ENCODE data around the gene PTAFR. TPM values are rescaled to one million over a fixed set of nuclear protein-coding genes. Genes with fewer than 3 reads are reported as not detected.

The PTAFR gene
- total and polyA plus RNA-seq, 2 of the 8 experiments (the other 6 are each of a cell fraction or from before 2014, with no cell fraction given), result 1.2 to 4.9 TPM

GRCh38 chr1:28156821-28157220, 19.7 kb downstream of the PTAFR start:
- POLR2A ChIA-PET (ENCODE audit: partially characterized antibody), result no interaction called here
- WGBS, 2 experiments (ENCODE audit: extremely low coverage in 1 of 2, insufficient coverage in 1 of 2, insufficient read length in 1 of 2, insufficient replicate concordance in 2 of 2, low coverage in 1 of 2, low lambda C conversion rate in 2 of 2, missing lambda C conversion rate in 1 of 2), result 78% methylated on average over 4 of the region's 4 CpGs; no CpG with 5 or more reads in 1 of the 2 experiments
- no peak for TF ChIP-seq TCF12 (IDR thresholded peaks at IDR 0.05; ENCODE audit: low read depth, low read length)
- no peak for TF ChIP-seq CREB1 (IDR thresholded peaks at IDR 0.05)
- TF ChIP-seq PHF8 (conservative IDR thresholded peaks at IDR 0.05; ENCODE audit: low read depth, low read length), result no peak
- TF ChIP-seq GABPA (IDR thresholded peaks at IDR 0.05; ENCODE audit: borderline replicate concordance, insufficient read depth, low read length), result no peak
- no peak for TF ChIP-seq SIN3A (conservative IDR thresholded peaks at IDR 0.05 in 1 of 2, IDR thresholded peaks at IDR 0.05 in 1 of 2; ENCODE audit: low read depth in 1 of 2, low read length in 2 of 2)
- no peak for TF ChIP-seq CTCF (IDR thresholded peaks at IDR 0.05; ENCODE audit: control extremely low read depth in 1 of 3, insufficient read depth in 1 of 3, low read depth in 1 of 3, low read length in 3 of 3)
- TF ChIP-seq CTBP2 (IDR thresholded peaks at IDR 0.05; ENCODE audit: borderline replicate concordance, insufficient read depth, insufficient read length, low read length), result no peak
- no peak for TF ChIP-seq ASH2L (IDR thresholded peaks at IDR 0.05; ENCODE audit: low read length)
- TF ChIP-seq BCL11A (IDR thresholded peaks at IDR 0.05; ENCODE audit: low read depth in 2 of 2, low read length in 2 of 2), result no peak
- TF ChIP-seq EP300 (IDR thresholded peaks at IDR 0.05; ENCODE audit: borderline replicate concordance in 1 of 2, low read depth in 2 of 2, low read length in 2 of 2), result no peak
- no peak for TF ChIP-seq SIRT6 (IDR thresholded peaks at IDR 0.05; ENCODE audit: low read length)
- no peak for TF ChIP-seq RAD21 (IDR thresholded peaks at IDR 0.05 in 1 of 2, conservative IDR thresholded peaks at IDR 0.05 in 1 of 2; ENCODE audit: low read depth in 2 of 2, low read length in 2 of 2)

More at GRCh38 chr1:28156821-28157220, 19.7 kb downstream of the PTAFR start:
- no peak overlapping the region for H3K9ac ChIP-seq (replicated peaks in 1 of 4; ENCODE audit: extremely low read depth in 1 of 4, low read depth in 3 of 4, low read length in 3 of 4)
- no peak overlapping the region for H2BK12ac ChIP-seq (ENCODE audit: low read depth, low read length)
- H3K23me2 ChIP-seq (ENCODE audit: low read depth, low read length), result no peaks in the 10 kb centered on the region
- no peak overlapping the region for H3K4me3 ChIP-seq (ENCODE audit: extremely low read depth in 1 of 4, insufficient read depth in 2 of 4, low read depth in 3 of 4, low read length in 4 of 4)
- H2AK5ac ChIP-seq (ENCODE audit: low read depth, low read length), result no peak overlapping the region
- no peak overlapping the region for H3K23ac ChIP-seq (ENCODE audit: insufficient read length)
- no peak overlapping the region for H4K5ac ChIP-seq (ENCODE audit: insufficient read length, low read depth, low read length)
- H3K14ac ChIP-seq (ENCODE audit: insufficient read length), result no peak overlapping the region
- no peak overlapping the region for H2BK5ac ChIP-seq (ENCODE audit: low read depth, low read length)
- H2BK20ac ChIP-seq (ENCODE audit: low read length), result no peak overlapping the region
- H3K56ac ChIP-seq (replicated peaks; ENCODE audit: insufficient read length, low read depth, low read length), result no peak overlapping the region
- H3K4me2 ChIP-seq (ENCODE audit: insufficient read depth in 1 of 2, low read depth in 2 of 2, low read length in 2 of 2), result no peak overlapping the region
- CTCF ChIA-PET (ENCODE audit: partially characterized antibody), result no interaction called here
- no peaks in the 10 kb centered on the region for H3K9me3 ChIP-seq (ENCODE audit: insufficient read depth in 2 of 2, low read depth in 1 of 2, low read length in 1 of 2)
- H3K4me1 ChIP-seq (replicated peaks in 1 of 4; ENCODE audit: control insufficient read depth in 3 of 4, insufficient read depth in 4 of 4, low read length in 3 of 4), result no peaks in the 10 kb centered on the region
- DNase-seq (ENCODE audit: low read depth in 1 of 2, low spot score in 2 of 2) (no peak), FAIRE-seq (no peak)
- no peaks in the 10 kb centered on the region for H4K20me1 ChIP-seq (replicated peaks in 1 of 2; ENCODE audit: control insufficient read depth in 1 of 2, insufficient read depth in 2 of 2, low read length in 2 of 2)
- no peak overlapping the region for H2BK15ac ChIP-seq (ENCODE audit: low read length)
- no peak overlapping the region for H2BK120ac ChIP-seq (replicated peaks; ENCODE audit: low read depth, low read length)
- H4K8ac ChIP-seq (ENCODE audit: extremely low read depth, insufficient read depth, low read length), result no peak overlapping the region
- no peaks in the 10 kb centered on the region for H3K27me3 ChIP-seq (replicated peaks in 1 of 4; ENCODE audit: control insufficient read depth in 3 of 4, extremely low read depth in 1 of 4, insufficient read depth in 3 of 4, low read length in 3 of 4)
- no peak overlapping the region for H4K91ac ChIP-seq (replicated peaks; ENCODE audit: insufficient read length, low read length)
- H3K36me3 ChIP-seq (ENCODE audit: control insufficient read depth in 2 of 4, insufficient read depth in 4 of 4, low read length in 3 of 4), result no peaks in the 10 kb centered on the region
- H3K79me2 ChIP-seq (ENCODE audit: control insufficient read depth in 1 of 2, insufficient read depth in 2 of 2, low read length in 2 of 2), result no peaks in the 10 kb centered on the region
- H3K4ac ChIP-seq (replicated peaks; ENCODE audit: insufficient read length, low read depth, low read length), result no peak overlapping the region
- H3K27ac ChIP-seq (ENCODE audit: low read depth, low read length), result no peak overlapping the region
- H3K18ac ChIP-seq (ENCODE audit: extremely low read depth, low read length), result no peak overlapping the region
- H3K79me1 ChIP-seq (ENCODE audit: low read depth, low read length), result no peaks in the 10 kb centered on the region
- H2AFZ ChIP-seq (ENCODE audit: low read length), result no peak overlapping the region
